Liver (tissue), 9 donors: ENCODE measurements around the gene IL1RAPL2. TPM values are rescaled to one million over a fixed set of nuclear protein-coding genes. Genes with fewer than 3 reads are reported as not detected.
A peak's percentile ranks its signal among the peaks of the same experiment; 100 is the strongest.

Experiments used
- DNase-seq: peaks from one replicate; pipeline ENCODE4 v3.0.0-alpha.2; 2017; ENCODE audit warnings: low spot score
- H3K27ac ChIP-seq, 2 donors: one replicate each; pipeline ENCODE4 v1.7.0; 2013; ENCODE audit warnings: inconsistent platforms in 2 of 2, low read length in 2 of 2, control low read depth in 1 of 2, low read depth in 1 of 2, mild to moderate bottlenecking in 1 of 2
- H3K27me3 ChIP-seq, 4 donors: one replicate each; pipeline versions ENCODE4 v1.6.1 to v1.7.0; 2013; ENCODE audit warnings: low read length in 3 of 4, inconsistent platforms in 1 of 4, mild to moderate bottlenecking in 1 of 4, moderate library complexity in 1 of 4; ENCODE audit not compliant: control insufficient read depth in 4 of 4, insufficient read depth in 4 of 4
- H3K36me3 ChIP-seq, 4 donors: one replicate each; pipeline versions ENCODE4 v1.6.1 to v1.7.0; 2013; ENCODE audit warnings: low read length in 3 of 4, mild to moderate bottlenecking in 3 of 4, low read depth in 1 of 4, moderate library complexity in 1 of 4; ENCODE audit not compliant: control insufficient read depth in 4 of 4, insufficient read depth in 3 of 4
- H3K4me1 ChIP-seq, 4 donors: one replicate each; pipeline versions ENCODE4 v1.6.1 to v1.7.0; 2013; ENCODE audit warnings: low read length in 3 of 4, mild to moderate bottlenecking in 3 of 4, moderate library complexity in 1 of 4; ENCODE audit not compliant: control insufficient read depth in 4 of 4, insufficient read depth in 4 of 4
- H3K4me3 ChIP-seq, 3 donors: one replicate each; pipeline versions ENCODE4 v1.6.1 to v1.7.0; 2013; ENCODE audit warnings: low read length in 3 of 3, control low read depth in 1 of 3, low read depth in 1 of 3, mild to moderate bottlenecking in 1 of 3
- H3K9ac ChIP-seq, 2 donors: one replicate each; pipeline ENCODE4 v1.7.0; 2013; ENCODE audit warnings: low read length in 2 of 2, mild to moderate bottlenecking in 2 of 2, moderate library complexity in 2 of 2, control low read depth in 1 of 2, low read depth in 1 of 2
- H3K9me3 ChIP-seq, 4 donors: one replicate each; pipeline versions ENCODE4 v1.6.1 to v1.7.0; 2013; ENCODE audit warnings: low read length in 3 of 4; ENCODE audit not compliant: control insufficient read depth in 4 of 4
- CTCF ChIP-seq: fragments of 150-350 bp; IDR thresholded peaks from 2 replicates; pipeline ENCODE4 v1.5.1; 2017; ENCODE audit warnings: improper control_type of control experiment, low read depth, low read length; ENCODE audit not compliant: missing input control
- EGR1 ChIP-seq, 2 donors: IDR thresholded peaks; 2 replicates each; pipeline ENCODE4 v1.6.1; 2016 to 2018; ENCODE audit warnings: antibody characterized with exemption in 2 of 2, low read depth in 2 of 2
- FOXA1 ChIP-seq: IDR thresholded peaks from 2 replicates; pipeline ENCODE4 v1.6.1; 2016; ENCODE audit warnings: antibody characterized with exemption
- FOXA2 ChIP-seq: IDR thresholded peaks from 2 replicates; pipeline ENCODE4 v1.6.1; 2016; ENCODE audit warnings: antibody characterized with exemption
- HNF4A ChIP-seq, 2 donors: conservative IDR thresholded peaks; 2 replicates each; pipeline ENCODE4 v1.6.1; 2016; ENCODE audit warnings: antibody characterized with exemption in 2 of 2, mild to moderate bottlenecking in 2 of 2
- JUND ChIP-seq, 2 donors: IDR thresholded peaks; 2 replicates each; pipeline ENCODE4 v1.6.1; 2016; ENCODE audit warnings: antibody characterized with exemption in 2 of 2
- NR2F2 ChIP-seq: IDR thresholded peaks from 2 replicates; pipeline ENCODE4 v1.6.1; 2016; ENCODE audit warnings: antibody characterized with exemption
- RAD21 ChIP-seq, 2 donors: IDR thresholded peaks; 2 replicates each; pipeline ENCODE4 v1.6.1; 2016; ENCODE audit warnings: antibody characterized with exemption in 2 of 2, mild to moderate bottlenecking in 2 of 2
- REST ChIP-seq: IDR thresholded peaks from 2 replicates; pipeline ENCODE4 v1.6.1; 2016; ENCODE audit warnings: antibody characterized with exemption, mild to moderate bottlenecking
- RXRA ChIP-seq, 2 donors: IDR thresholded peaks; 2 replicates each; pipeline ENCODE4 v1.6.1; 2017 to 2018; ENCODE audit warnings: antibody characterized with exemption in 2 of 2, mild to moderate bottlenecking in 1 of 2
- SP1 ChIP-seq: IDR thresholded peaks from 2 replicates; pipeline ENCODE4 v1.6.1; 2018; ENCODE audit warnings: antibody characterized with exemption, mild to moderate bottlenecking
- TAF1 ChIP-seq: conservative IDR thresholded peaks from 2 replicates; pipeline ENCODE4 v1.6.1; 2016; ENCODE audit warnings: antibody characterized with exemption, mild to moderate bottlenecking
- YY1 ChIP-seq: IDR thresholded peaks from 2 replicates; pipeline ENCODE4 v1.6.1; 2016; ENCODE audit warnings: antibody characterized with exemption, mild to moderate bottlenecking
- ZBTB33 ChIP-seq: IDR thresholded peaks from 2 replicates; pipeline ENCODE4 v1.6.1; 2016; ENCODE audit warnings: antibody characterized with exemption
- WGBS: extraction: QIAGEN DNeasy Blood & Tissue Kit; methylation state at CpG from one replicate; pipeline ENCODE4 v1.1.7; 2013; 5-methylcytosine and 5-hydroxymethylcytosine counted together
- polyA plus RNA-seq, 2 donors: library from polyadenylated mRNA; stranded (reverse) in 1 of 2; unstranded in 1 of 2; fragments of 200-250 nt in 1 of 2; fragments of >200 nt in 1 of 2; fragmentation: Nextera tagmentation in 1 of 2; extraction: Ambion mirVana in 1 of 2; gene quantifications; one replicate each; pipeline versions ENCODE4 v1.2.1 to v1.2.3, GENCODE V29; 2013 to 2015
- total RNA-seq, 2 donors: library from RNA; depleted of rRNA; stranded (reverse); fragments of >200 nt; gene quantifications; one replicate each; pipeline ENCODE4 v1.2.3, GENCODE V29; 2014
- donor health status: healthy.
- donor health status: healthy.
- donor health status: healthy.
- donor health status: healthy.
- donor health status: healthy.

IL1RAPL2 gene
- total and polyA plus RNA-seq, 4 donors, result 0.20 to 1.6 (median 0.91) TPM

GRCh38 chrX:104662694-104663093 lies 96.7 kb downstream of the IL1RAPL2 start:
- Histone ChIP-seq H3K36me3 (no peaks in the 10 kb centered on the region), H3K9ac (no peak overlapping the region), H3K4me1 (peaks cover 2 to 49% (median 39%) of the 10 kb centered on the region in 4 donors), H3K4me3 (peak overlapping the region in 1 of 3 donors; percentile 41), H3K27ac (no peak overlapping the region), H3K27me3 (peaks cover 0 to 4% (median 0%) of the 10 kb centered on the region in 4 donors), H3K9me3 (no peaks in the 10 kb centered on the region)
- TF ChIP-seq NR2F2 (no peak), RAD21 (IDR thresholded peaks at IDR 0.05) (peak in 1 of 2 donors; percentile 22), REST (no peak), SP1 (peak; percentile 17), TAF1 (peak; percentile 30), FOXA2 (no peak), FOXA1 (no peak), RXRA (IDR thresholded peaks at IDR 0.05) (peak; percentile 66 to 70), JUND (IDR thresholded peaks at IDR 0.05) (no peak), YY1 (peak; percentile 39), CTCF (no peak), HNF4A (conservative IDR thresholded peaks at IDR 0.05) (peak; percentile 50 to 60), EGR1 (IDR thresholded peaks at IDR 0.05; ENCODE audit: low read depth in 2 of 2) (no peak)
- no peak for DNase-seq

- Histone ChIP-seq H3K4me3 (no peak overlapping the region), H3K36me3 (no peaks in the 10 kb centered on the region), H3K9me3 (no peaks in the 10 kb centered on the region), H3K4me1 (peaks cover 0 to 43% (median 35%) of the 10 kb centered on the region in 4 donors), H3K27ac (no peak overlapping the region), H3K9ac (no peak overlapping the region), H3K27me3 (peaks cover 0 to 4% (median 0%) of the 10 kb centered on the region in 4 donors)
- WGBS, result 17% methylated on average over 1 of the region's 1 CpG
- no peak for DNase-seq
- no peak for TF ChIP-seq FOXA2
- TF ChIP-seq RXRA (IDR thresholded peaks at IDR 0.05), result peak in 1 of 2 donors; percentile 54
- TF ChIP-seq ZBTB33, result no peak
- no peak for TF ChIP-seq REST
- TF ChIP-seq CTCF, result no peak
- peak; percentile 32 to 40 for TF ChIP-seq HNF4A (conservative IDR thresholded peaks at IDR 0.05)
- no peak for TF ChIP-seq EGR1 (IDR thresholded peaks at IDR 0.05; ENCODE audit: low read depth in 2 of 2)
Measured at GRCh38 chrX:104665691-104666090, 99.7 kb downstream of the IL1RAPL2 start.
